ENCODE data around the gene LEP. TPM values are rescaled to one million over a fixed set of nuclear protein-coding genes. Genes with fewer than 3 reads are reported as not detected.

Gene LEP
- total RNA-seq, 1 donor from 2014 or later = not detected

DNA sequence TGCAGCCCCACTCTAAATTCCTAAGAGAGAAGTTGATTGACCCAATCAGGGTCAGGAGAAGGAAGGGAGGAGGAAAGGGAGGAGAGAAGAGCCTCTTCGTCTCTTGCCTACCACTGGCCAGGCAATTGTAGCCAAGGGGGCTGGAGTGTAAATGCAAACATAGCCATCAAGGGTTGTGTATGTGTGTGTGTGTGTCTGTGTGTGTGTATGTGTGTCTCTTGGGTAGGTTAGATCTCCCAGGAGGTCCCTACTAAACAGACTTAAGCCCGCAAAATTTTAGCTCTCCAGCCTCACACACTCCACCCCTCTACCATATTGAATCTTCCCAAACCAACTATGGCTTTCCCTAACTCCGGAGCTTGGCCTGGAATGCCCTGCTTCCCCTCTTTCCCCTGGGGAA is 3.8 kb downstream of the LEP start:
- no peak for DNase-seq (ENCODE audit: low read depth in 2 of 2)

DNA sequence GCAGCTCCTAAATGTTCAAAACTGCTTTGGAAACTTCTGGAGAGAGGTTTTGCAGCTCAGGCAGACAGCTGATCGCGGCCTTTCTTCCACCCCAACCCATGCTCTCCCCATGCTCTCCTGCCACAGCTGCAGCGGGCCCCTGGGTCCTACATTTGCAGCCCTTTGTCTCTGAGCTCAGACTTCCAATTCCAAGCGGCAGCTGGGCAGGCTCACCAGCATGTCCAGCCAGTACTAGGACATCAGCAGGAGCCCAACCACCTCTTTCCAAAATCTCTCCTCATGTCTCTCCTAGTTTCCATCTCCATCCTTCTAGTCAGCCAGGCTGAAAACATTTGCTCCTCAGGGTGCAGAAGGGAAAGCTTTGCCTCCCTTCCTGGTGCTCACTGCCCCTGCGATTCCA is 6.0 kb downstream of the LEP start:
- DNase-seq (ENCODE audit: low read depth in 2 of 2) = no peak

DNA sequence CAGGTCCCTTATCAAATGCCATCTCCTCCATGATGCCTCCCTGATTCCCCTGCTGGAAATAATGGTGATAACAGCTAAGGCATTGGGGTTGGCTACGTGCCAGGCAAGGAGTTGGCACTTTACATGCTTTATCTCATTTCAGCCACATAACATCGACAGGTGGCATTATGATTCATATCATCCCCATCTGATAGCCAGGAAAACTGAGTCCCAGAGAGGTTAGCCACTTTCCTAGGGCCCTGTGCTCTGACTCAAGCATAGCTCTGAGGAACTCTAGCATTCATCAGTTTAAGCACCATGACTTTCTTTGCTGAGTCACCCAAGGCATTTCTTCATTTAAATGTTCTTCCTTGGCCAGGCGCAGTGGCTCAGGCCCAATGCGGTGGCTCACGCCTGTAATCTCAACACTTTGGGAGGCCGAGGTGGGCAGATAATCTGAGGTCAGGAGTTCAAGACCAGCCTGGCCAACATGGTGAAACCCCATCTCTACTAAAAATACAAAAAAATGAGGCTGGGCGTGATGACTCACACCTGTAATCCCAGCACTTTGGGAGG is 6.6 kb downstream of the LEP start:
- DNase-seq (ENCODE audit: low read depth in 2 of 2) = no peak

DNA sequence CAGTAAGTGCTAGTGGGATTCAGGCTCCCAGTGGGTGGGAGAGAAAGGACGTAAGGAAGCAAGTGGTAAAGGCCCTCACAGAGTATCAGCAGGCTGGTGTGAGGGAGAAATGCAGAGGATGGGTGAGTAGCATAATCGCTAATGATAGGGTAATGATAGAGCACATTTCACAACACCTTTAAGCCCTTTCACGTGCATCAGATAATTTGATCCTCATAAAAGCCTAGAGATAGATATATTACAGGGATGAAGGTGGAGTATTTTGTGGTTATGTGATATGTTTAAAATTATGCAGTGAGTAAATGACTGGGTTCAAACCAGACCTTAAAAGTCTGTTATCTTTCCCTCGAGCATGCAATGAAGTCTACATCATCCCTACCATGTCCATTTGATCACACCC is 10.3 kb downstream of the LEP start:
- DNase-seq (ENCODE audit: low read depth in 2 of 2) = no peak

DNA sequence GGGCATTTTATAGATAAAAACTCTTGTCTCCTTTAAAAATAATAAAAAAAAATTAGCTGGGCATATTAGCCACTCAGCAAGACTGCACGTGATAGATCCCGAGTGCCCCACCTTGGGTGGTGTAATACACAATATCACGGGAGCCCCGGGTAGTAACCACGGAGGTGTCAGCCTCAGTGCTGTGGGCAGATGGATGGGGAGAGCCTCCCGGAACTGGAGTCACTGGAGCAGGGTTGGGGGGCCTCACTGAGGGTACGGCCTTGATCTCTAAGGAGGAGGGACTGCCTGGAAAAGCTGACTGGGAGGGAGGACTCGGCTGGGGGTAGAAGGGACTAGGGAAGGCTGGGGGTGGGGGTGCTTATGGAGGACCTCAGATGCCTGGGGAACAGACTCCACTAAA is 12.6 kb downstream of the LEP start:
- no peak for DNase-seq (ENCODE audit: low read depth in 2 of 2)

DNA sequence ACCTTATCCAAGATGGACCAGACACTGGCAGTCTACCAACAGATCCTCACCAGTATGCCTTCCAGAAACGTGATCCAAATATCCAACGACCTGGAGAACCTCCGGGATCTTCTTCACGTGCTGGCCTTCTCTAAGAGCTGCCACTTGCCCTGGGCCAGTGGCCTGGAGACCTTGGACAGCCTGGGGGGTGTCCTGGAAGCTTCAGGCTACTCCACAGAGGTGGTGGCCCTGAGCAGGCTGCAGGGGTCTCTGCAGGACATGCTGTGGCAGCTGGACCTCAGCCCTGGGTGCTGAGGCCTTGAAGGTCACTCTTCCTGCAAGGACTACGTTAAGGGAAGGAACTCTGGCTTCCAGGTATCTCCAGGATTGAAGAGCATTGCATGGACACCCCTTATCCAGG is 13.4 kb downstream of the LEP start:
- no peak for DNase-seq (ENCODE audit: low read depth in 2 of 2)

GRCh38 chr7:128255271-128255670 is 14.2 kb downstream of the LEP start:
- DNase-seq (ENCODE audit: low read depth in 2 of 2) = no peak

DNA sequence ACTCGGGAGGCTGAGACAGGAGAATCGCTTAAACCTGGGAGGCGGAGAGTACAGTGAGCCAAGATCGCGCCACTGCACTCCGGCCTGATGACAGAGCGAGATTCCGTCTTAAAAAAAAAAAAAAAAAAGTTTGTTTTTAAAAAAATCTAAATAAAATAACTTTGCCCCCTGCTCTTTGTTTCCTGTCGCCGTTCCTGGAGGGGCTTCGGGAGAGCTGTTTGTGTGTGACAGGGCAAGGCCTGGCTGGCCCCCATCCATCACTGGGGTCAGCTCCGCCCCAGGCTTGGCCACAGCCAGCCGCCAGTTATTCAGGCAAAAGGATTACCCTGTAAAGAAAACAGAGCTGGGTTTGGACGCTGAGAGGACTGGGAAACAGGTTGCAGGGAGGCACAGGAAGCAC is 16.4 kb downstream of the LEP start:
- DNase-seq (ENCODE audit: low read depth in 2 of 2) = no peak

- DNase-seq (ENCODE audit: low read depth in 2 of 2) = no peak
Measured at GRCh38 chr7:128259131-128260061, 18.3 kb downstream of the LEP start.

- DNase-seq (ENCODE audit: low read depth in 2 of 2) = no peak
Measured at GRCh38 chr7:128260069-128260795, 19.2 kb downstream of the LEP start.

GRCh38 chr7:128262273-128263028 is 21.4 kb downstream of the LEP start:
- no peak for DNase-seq (ENCODE audit: low read depth in 2 of 2)

- DNase-seq (ENCODE audit: low read depth in 2 of 2) = no peak
Measured at GRCh38 chr7:128263420-128263819, 22.3 kb downstream of the LEP start.

- no peak for DNase-seq (ENCODE audit: low read depth in 2 of 2)
Measured at GRCh38 chr7:128264477-128264876, 23.4 kb downstream of the LEP start.

GRCh38 chr7:128265156-128265905 is 24.3 kb downstream of the LEP start:
- DNase-seq (ENCODE audit: low read depth in 2 of 2) = no peak

- no peak for DNase-seq (ENCODE audit: low read depth in 2 of 2)
Measured at GRCh38 chr7:128265906-128266300, 24.8 kb downstream of the LEP start.

GRCh38 chr7:128266529-128266882 is 25.4 kb downstream of the LEP start:
- DNase-seq (ENCODE audit: low read depth in 2 of 2) = no peak

- DNase-seq (ENCODE audit: low read depth in 2 of 2) = no peak
Measured at GRCh38 chr7:128266883-128267594, 26.0 kb downstream of the LEP start.

GRCh38 chr7:128267595-128267924 is 26.5 kb downstream of the LEP start:
- no peak for DNase-seq (ENCODE audit: low read depth in 2 of 2)

DNA sequence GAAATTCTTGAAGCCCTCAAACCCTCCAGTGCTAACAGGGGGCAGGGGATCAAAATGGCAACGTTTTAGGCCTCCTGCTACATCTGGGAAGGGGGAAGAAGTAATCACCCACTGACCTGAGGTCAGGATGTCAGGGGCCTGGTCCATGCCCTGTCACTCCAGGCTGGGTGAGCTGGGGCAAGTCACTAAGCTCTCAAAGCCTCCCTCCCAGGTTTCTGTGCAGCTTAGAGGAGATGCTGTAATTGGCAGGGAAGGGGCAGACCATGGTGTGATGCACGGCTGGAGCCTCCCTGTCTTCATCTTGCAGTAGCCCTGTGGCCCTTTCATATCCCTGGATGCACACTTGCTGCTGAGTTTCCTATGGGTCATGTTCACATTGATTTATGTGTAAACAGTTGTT is 27.2 kb downstream of the LEP start:
- DNase-seq (ENCODE audit: low read depth in 2 of 2) = no peak

GRCh38 chr7:128270826-128271272 is 29.8 kb downstream of the LEP start:
- DNase-seq (ENCODE audit: low read depth in 2 of 2) = no peak

Measured in lung microvascular endothelial cell (primary cell).